ENCODE measurements around the gene DPEP2. TPM values are rescaled to one million over a fixed set of nuclear protein-coding genes. Genes with fewer than 3 reads are reported as not detected.
A peak's percentile ranks its signal among the peaks of the same experiment; 100 is the strongest.

Gene DPEP2
- total RNA-seq, 4 donors from 2014 or later, result 0.26 to 0.38 TPM; not detected in 2

DNA sequence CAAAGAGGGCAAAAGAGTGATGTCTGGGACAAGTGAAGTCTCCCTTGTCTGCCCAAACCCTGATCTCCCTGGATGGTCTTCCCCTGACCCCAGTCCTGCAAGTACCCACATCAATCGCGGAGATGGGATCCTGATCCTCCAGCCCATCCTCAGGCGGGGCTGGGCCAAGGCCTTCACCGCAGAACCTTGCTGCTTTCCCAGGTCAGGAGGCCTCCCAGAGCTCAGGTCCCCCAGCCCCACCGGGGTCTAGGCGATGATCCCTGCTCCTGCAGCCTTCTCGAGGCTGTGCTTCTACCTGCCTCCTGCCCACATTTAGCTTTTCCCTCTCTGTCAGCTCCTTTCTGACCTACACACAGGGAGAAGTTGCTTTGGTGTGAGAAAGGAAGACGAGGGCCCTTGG lies 37.1 kb downstream of the DPEP2 start:
- DNase-seq (no peak), ATAC-seq (no peak)
- Histone ChIP-seq H3K4me1 (peaks cover 89 to 90% of the 10 kb centered on the region in 2 donors), H3K4me3 (no peak overlapping the region), H3K36me3 (no peaks in the 10 kb centered on the region), H3K27me3 (no peaks in the 10 kb centered on the region), H3K9me3 (no peaks in the 10 kb centered on the region), H3K27ac (peak overlapping the region; percentile 87 to 95 (median 89))
- TF ChIP-seq, protein P1, sequence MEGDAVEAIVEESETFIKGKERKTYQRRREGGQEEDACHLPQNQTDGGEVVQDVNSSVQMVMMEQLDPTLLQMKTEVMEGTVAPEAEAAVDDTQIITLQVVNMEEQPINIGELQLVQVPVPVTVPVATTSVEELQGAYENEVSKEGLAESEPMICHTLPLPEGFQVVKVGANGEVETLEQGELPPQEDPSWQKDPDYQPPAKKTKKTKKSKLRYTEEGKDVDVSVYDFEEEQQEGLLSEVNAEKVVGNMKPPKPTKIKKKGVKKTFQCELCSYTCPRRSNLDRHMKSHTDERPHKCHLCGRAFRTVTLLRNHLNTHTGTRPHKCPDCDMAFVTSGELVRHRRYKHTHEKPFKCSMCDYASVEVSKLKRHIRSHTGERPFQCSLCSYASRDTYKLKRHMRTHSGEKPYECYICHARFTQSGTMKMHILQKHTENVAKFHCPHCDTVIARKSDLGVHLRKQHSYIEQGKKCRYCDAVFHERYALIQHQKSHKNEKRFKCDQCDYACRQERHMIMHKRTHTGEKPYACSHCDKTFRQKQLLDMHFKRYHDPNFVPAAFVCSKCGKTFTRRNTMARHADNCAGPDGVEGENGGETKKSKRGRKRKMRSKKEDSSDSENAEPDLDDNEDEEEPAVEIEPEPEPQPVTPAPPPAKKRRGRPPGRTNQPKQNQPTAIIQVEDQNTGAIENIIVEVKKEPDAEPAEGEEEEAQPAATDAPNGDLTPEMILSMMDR (IDR thresholded peaks at IDR 0.05 in 4 of 5, conservative IDR thresholded peaks at IDR 0.05 in 1 of 5), result no peak
- no peak for TF ChIP-seq POLR2A (IDR thresholded peaks at IDR 0.05)
- intact Hi-C loops (cut with DNase I; ENCODE audit: low total_unique reads), result no loop called here
- in situ Hi-C loops (cut with MboI; ENCODE audit: low sequenced_read_pairs in 4 of 4), result no loop called here

DNA sequence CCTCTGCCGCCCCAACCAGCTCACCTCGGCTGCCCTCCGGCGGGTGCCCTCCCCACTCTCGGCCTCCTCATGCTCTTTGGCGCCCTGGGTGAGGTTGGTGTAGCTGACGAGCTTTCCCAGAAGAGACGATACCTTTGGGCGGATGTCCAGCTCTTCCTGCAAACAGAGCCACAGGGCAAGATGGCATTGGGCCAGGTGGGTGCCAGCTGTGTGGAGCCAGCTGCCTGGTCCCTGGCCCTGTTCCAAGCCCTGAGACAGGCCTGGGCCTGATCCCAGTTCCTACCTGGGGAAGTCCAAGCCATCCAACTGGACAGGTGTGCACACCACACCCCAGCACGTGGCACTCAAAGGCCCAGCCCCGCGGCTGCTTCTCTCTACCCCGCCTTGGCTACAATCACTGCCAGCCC lies 37.7 kb downstream of the DPEP2 start:
- TF ChIP-seq, protein P1 (IDR thresholded peaks at IDR 0.05 in 4 of 5, conservative IDR thresholded peaks at IDR 0.05 in 1 of 5), result no peak
- no peak for TF ChIP-seq POLR2A (IDR thresholded peaks at IDR 0.05)
- Histone ChIP-seq H3K4me1 (peaks cover 83 to 84% of the 10 kb centered on the region in 2 donors), H3K27ac (peak overlapping the region; percentile 87 to 95 (median 89)), H3K27me3 (no peaks in the 10 kb centered on the region), H3K36me3 (no peaks in the 10 kb centered on the region), H3K9me3 (no peaks in the 10 kb centered on the region), H3K4me3 (no peak overlapping the region)
- no peak for ATAC-seq
- in situ Hi-C loops (cut with MboI; ENCODE audit: low sequenced_read_pairs in 4 of 4), result no loop called here
- peak in 1 of 2 donors; percentile 56 for DNase-seq
- intact Hi-C loops (cut with DNase I; ENCODE audit: low total_unique reads), result no loop called here

DNA sequence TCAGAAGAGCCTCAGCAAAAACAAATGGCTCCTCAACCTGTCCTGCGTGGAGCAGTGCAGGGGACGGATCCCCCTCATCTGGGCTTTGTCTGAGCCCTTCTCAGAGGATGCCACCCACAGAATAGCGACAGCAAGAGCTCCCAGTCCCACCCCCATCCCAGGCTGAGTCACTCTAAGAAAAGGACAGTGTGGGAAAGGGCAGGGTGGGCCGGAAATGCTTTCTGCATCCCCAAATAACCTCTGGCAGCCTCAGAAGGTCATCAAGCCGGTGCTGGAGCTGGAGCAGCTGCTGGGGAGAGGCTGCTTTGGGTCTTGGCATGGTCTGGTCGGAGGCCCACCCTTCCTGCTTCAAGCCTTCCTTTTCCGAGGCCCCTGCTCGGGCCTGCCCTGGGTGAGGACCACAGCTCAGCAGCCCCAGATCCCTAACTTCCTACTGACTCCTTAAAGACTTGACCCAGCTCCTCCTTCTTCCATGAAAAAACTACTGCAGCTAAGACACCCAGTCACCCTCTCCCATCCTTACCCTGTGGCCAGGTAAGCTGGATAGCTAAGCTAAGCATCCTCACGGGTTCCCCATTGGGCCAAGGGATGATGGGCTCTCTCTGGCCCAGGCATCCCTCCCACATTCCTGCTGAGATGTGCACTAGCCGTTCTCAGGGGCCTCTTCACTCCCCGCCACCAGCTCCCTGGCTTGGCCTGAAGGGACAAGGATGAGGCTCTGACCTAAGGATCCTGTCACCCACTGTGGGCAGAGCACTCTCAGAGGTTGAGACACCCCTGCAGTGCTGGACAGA lies 39.6 kb downstream of the DPEP2 start:
- peaks cover 0 to 5% of the 10 kb centered on the region in 2 donors for H3K36me3 ChIP-seq
- intact Hi-C loops (cut with DNase I; ENCODE audit: low total_unique reads) (loop anchor here (2.0 kb wide), 1 partner anchor 23 kb away; the partner anchor contains the start of gene PSMB10), in situ Hi-C loops (cut with MboI; ENCODE audit: low sequenced_read_pairs in 4 of 4) (no loop called here)
- TF ChIP-seq, protein P1 (IDR thresholded peaks at IDR 0.05 in 4 of 5, conservative IDR thresholded peaks at IDR 0.05 in 1 of 5), result no peak
- TF ChIP-seq POLR2A (IDR thresholded peaks at IDR 0.05), result no peak
- H3K27ac ChIP-seq, result peak overlapping the region; percentile 87 to 95 (median 89)
- H3K27me3 ChIP-seq, result no peaks in the 10 kb centered on the region
- DNase-seq (peak in 1 of 2 donors; percentile 88), ATAC-seq (peak; percentile 56 to 78)
- H3K9me3 ChIP-seq, result no peaks in the 10 kb centered on the region
- no peak overlapping the region for H3K4me3 ChIP-seq
- peaks cover 65 to 66% of the 10 kb centered on the region in 2 donors for H3K4me1 ChIP-seq

DNA sequence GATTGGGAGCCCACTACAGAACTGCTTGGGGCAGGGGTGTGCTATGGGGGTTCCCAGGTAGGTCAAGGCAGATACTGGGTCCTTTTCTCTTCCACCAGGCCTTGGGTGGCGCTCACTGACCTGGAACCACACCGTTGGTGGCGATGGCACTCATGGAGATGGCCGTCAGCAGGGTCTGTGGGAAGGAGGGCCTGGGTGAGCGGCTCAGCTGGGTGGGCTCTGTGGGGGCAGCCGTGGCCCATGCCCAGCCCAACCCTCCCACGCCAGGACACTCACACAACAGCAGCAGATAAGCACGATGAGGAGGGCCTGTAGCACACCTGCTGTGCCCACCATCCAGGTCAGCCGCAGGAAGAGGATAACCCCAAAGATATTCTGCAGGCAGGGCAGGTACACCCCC lies 41.7 kb downstream of the DPEP2 start:
- Histone ChIP-seq H3K27me3 (no peaks in the 10 kb centered on the region), H3K27ac (peak overlapping the region in 3 of 4 donors; percentile 87 to 95 (median 90)), H3K4me1 (peaks cover 44% of the 10 kb centered on the region in 2 donors), H3K36me3 (peaks cover 0 to 22% of the 10 kb centered on the region in 2 donors), H3K9me3 (no peaks in the 10 kb centered on the region), H3K4me3 (no peak overlapping the region)
- DNase-seq, result no peak
- no peak for ATAC-seq
- TF ChIP-seq POLR2A (IDR thresholded peaks at IDR 0.05), result no peak
- TF ChIP-seq, protein P1 (IDR thresholded peaks at IDR 0.05 in 4 of 5, conservative IDR thresholded peaks at IDR 0.05 in 1 of 5), result no peak
- in situ Hi-C loops (cut with MboI; ENCODE audit: low sequenced_read_pairs in 4 of 4) (no loop called here), intact Hi-C loops (cut with DNase I; ENCODE audit: low total_unique reads) (loop anchor here (2.0 kb wide), 1 partner anchor 21 kb away; the partner anchor contains the start of gene PSMB10)
